Measurements from ENCODE around the gene ALK.

The ALK gene

GRCh38 chr2:29563697-29564096 is 357.7 kb downstream of the ALK start:
- Histone ChIP-seq H3K4me3 (IDR thresholded peaks at IDR 0.05; ENCODE audit: insufficient read depth, low read depth, low read length) (no peak overlapping the region), H3K27ac (no peak overlapping the region), H3K9ac (no peak overlapping the region), H3K79me2 (ENCODE audit: insufficient read depth, low read depth) (no peaks in the 10 kb centered on the region), H3K36me3 (ENCODE audit: insufficient read depth) (no peaks in the 10 kb centered on the region), H3K4me1 (ENCODE audit: low read depth, poor library complexity, severe bottlenecking) (no peaks in the 10 kb centered on the region), H3K4me2 (no peak overlapping the region), H4K20me1 (ENCODE audit: insufficient read depth) (no peaks in the 10 kb centered on the region), H3K27me3 (ENCODE audit: insufficient read depth, low read depth) (no peaks in the 10 kb centered on the region), H2AFZ (ENCODE audit: low read depth) (no peak overlapping the region)
- no peak for TF ChIP-seq CTCF (conservative IDR thresholded peaks at IDR 0.05; ENCODE audit: low read depth, low read length)

- Histone ChIP-seq H3K4me3 (IDR thresholded peaks at IDR 0.05; ENCODE audit: insufficient read depth, low read depth, low read length) (no peak overlapping the region), H3K79me2 (ENCODE audit: insufficient read depth, low read depth) (no peaks in the 10 kb centered on the region)
- no peak for TF ChIP-seq CTCF (conservative IDR thresholded peaks at IDR 0.05; ENCODE audit: low read depth, low read length)
These were observed 358.5 kb downstream of the ALK start for GRCh38 chr2:29562896-29563295.

GRCh38 chr2:29562319-29562718 is 359.1 kb downstream of the ALK start:
- no peak for TF ChIP-seq CTCF (conservative IDR thresholded peaks at IDR 0.05; ENCODE audit: low read depth, low read length)
- Histone ChIP-seq H3K36me3 (ENCODE audit: insufficient read depth) (no peaks in the 10 kb centered on the region), H3K27ac (no peak overlapping the region), H3K4me3 (IDR thresholded peaks at IDR 0.05; ENCODE audit: insufficient read depth, low read depth, low read length) (no peak overlapping the region), H4K20me1 (ENCODE audit: insufficient read depth) (no peaks in the 10 kb centered on the region), H3K4me2 (no peak overlapping the region), H2AFZ (ENCODE audit: low read depth) (no peak overlapping the region), H3K4me1 (ENCODE audit: low read depth, poor library complexity, severe bottlenecking) (no peaks in the 10 kb centered on the region), H3K27me3 (ENCODE audit: insufficient read depth, low read depth) (no peaks in the 10 kb centered on the region), H3K79me2 (ENCODE audit: insufficient read depth, low read depth) (no peaks in the 10 kb centered on the region), H3K9ac (no peak overlapping the region)

More at GRCh38 chr2:29562896-29563295, 358.5 kb downstream of the ALK start:
- no peaks in the 10 kb centered on the region for H3K36me3 ChIP-seq (ENCODE audit: insufficient read depth)
- H2AFZ ChIP-seq (ENCODE audit: low read depth), result no peak overlapping the region
- H3K27me3 ChIP-seq (ENCODE audit: insufficient read depth, low read depth), result no peaks in the 10 kb centered on the region
- no peak overlapping the region for H3K4me2 ChIP-seq
- H3K27ac ChIP-seq, result no peak overlapping the region
- no peak overlapping the region for H3K9ac ChIP-seq
- H3K4me1 ChIP-seq (ENCODE audit: low read depth, poor library complexity, severe bottlenecking), result no peaks in the 10 kb centered on the region
- H4K20me1 ChIP-seq (ENCODE audit: insufficient read depth), result no peaks in the 10 kb centered on the region

GRCh38 chr2:29561628-29562027 is 359.8 kb downstream of the ALK start:
- Histone ChIP-seq H2AFZ (ENCODE audit: low read depth) (no peak overlapping the region), H3K27me3 (ENCODE audit: insufficient read depth, low read depth) (no peaks in the 10 kb centered on the region), H3K79me2 (ENCODE audit: insufficient read depth, low read depth) (no peaks in the 10 kb centered on the region), H4K20me1 (ENCODE audit: insufficient read depth) (no peaks in the 10 kb centered on the region), H3K27ac (no peak overlapping the region), H3K4me3 (IDR thresholded peaks at IDR 0.05; ENCODE audit: insufficient read depth, low read depth, low read length) (no peak overlapping the region), H3K4me2 (no peak overlapping the region), H3K4me1 (ENCODE audit: low read depth, poor library complexity, severe bottlenecking) (no peaks in the 10 kb centered on the region), H3K36me3 (ENCODE audit: insufficient read depth) (no peaks in the 10 kb centered on the region), H3K9ac (no peak overlapping the region)
- TF ChIP-seq CTCF (conservative IDR thresholded peaks at IDR 0.05; ENCODE audit: low read depth, low read length), result no peak
